ENCODE data around the gene KCND3.

- TF ChIP-seq, protein P1, sequence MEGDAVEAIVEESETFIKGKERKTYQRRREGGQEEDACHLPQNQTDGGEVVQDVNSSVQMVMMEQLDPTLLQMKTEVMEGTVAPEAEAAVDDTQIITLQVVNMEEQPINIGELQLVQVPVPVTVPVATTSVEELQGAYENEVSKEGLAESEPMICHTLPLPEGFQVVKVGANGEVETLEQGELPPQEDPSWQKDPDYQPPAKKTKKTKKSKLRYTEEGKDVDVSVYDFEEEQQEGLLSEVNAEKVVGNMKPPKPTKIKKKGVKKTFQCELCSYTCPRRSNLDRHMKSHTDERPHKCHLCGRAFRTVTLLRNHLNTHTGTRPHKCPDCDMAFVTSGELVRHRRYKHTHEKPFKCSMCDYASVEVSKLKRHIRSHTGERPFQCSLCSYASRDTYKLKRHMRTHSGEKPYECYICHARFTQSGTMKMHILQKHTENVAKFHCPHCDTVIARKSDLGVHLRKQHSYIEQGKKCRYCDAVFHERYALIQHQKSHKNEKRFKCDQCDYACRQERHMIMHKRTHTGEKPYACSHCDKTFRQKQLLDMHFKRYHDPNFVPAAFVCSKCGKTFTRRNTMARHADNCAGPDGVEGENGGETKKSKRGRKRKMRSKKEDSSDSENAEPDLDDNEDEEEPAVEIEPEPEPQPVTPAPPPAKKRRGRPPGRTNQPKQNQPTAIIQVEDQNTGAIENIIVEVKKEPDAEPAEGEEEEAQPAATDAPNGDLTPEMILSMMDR (IDR thresholded peaks at IDR 0.05; ENCODE audit: low read depth, low read length), result no peak
- TF ChIP-seq, protein P2, sequence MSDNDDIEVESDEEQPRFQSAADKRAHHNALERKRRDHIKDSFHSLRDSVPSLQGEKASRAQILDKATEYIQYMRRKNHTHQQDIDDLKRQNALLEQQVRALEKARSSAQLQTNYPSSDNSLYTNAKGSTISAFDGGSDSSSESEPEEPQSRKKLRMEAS (IDR thresholded peaks at IDR 0.05; ENCODE audit: low read depth, low read length), result no peak
- no peak for TF ChIP-seq POLR2A (IDR thresholded peaks at IDR 0.05; ENCODE audit: extremely low read depth, insufficient read length)
Observed at GRCh38 chr1:112026501-112026900, 37.0 kb upstream of the KCND3 start.

Data from NB4 (cell line).